Caco-2 (cell line): Measurements from ENCODE around the gene PIK3C2G. TPM values are rescaled to one million over a fixed set of nuclear protein-coding genes. Genes with fewer than 3 reads are reported as not detected.

Experiments used
- BruUV-seq: library from RNA; stranded (reverse); fragments of 400-500 nt; replicated peaks from 2 replicates; lab custom pipeline; 2021; lab: Mats Ljungman, UMichigan
- CTCF ChIA-PET: fragments of 300-600 bp; sonication (Branson Sonifier 250); formaldehyde crosslinking; loops from one replicate; lab custom pipeline; 2022; ENCODE audit warnings: antibody characterized with exemption; lab: Charles Lee
- POLR2A ChIA-PET: fragments of 300-600 bp; sonication (Branson Sonifier 250); formaldehyde crosslinking; loops from one replicate; lab custom pipeline; 2022; ENCODE audit warnings: antibody characterized with exemption; lab: Charles Lee
- DNase-seq, 2 experiments: peaks; one replicate each; pipeline versions ENCODE4 v3.0.0 to v3.0.0-alpha.2; 2020 to 2022
- H3K27me3 ChIP-seq: replicated peaks from 2 replicates; pipeline ENCODE4 v1.6.0; 2011; ENCODE audit warnings: low read length; ENCODE audit not compliant: control insufficient read depth, insufficient read depth
- H3K36me3 ChIP-seq: 2 replicates; pipeline ENCODE4 v1.5.1; 2011; ENCODE audit warnings: low read length; ENCODE audit not compliant: control insufficient read depth, insufficient read depth
- H3K4me1 ChIP-seq: fragments of 250-450 bp; sonication (Bioruptor Pico); 2 replicates; pipeline ENCODE4 v1.5.1; 2020; ENCODE audit warnings: mild to moderate bottlenecking
- H3K4me3 ChIP-seq: 2 replicates; pipeline ENCODE4 v1.5.1; 2011; ENCODE audit warnings: low read depth, mild to moderate bottlenecking, control low read depth, low read length
- H3K9me3 ChIP-seq: fragments of 250-450 bp; sonication (Bioruptor Pico); 2 replicates; pipeline ENCODE4 v1.5.1; 2020; ENCODE audit warnings: mild to moderate bottlenecking, moderate library complexity
- H3K27ac Mint-ChIP-seq: one replicate; pipeline ENCODE4 v1.8.0; 2022; ENCODE audit warnings: mixed read lengths; ENCODE audit not compliant: unreplicated experiment
- H3K27me3 Mint-ChIP-seq: one replicate; pipeline ENCODE4 v1.8.0; 2022; ENCODE audit warnings: mixed read lengths; ENCODE audit not compliant: insufficient read depth, unreplicated experiment
- H3K36me3 Mint-ChIP-seq: one replicate; pipeline ENCODE4 v1.8.0; 2022; ENCODE audit warnings: mild to moderate bottlenecking, mixed read lengths; ENCODE audit not compliant: insufficient read depth, unreplicated experiment
- H3K4me1 Mint-ChIP-seq: one replicate; pipeline ENCODE4 v1.8.0; 2022; ENCODE audit warnings: low read depth, mixed read lengths; ENCODE audit not compliant: unreplicated experiment
- H3K4me3 Mint-ChIP-seq: one replicate; pipeline ENCODE4 v1.8.0; 2022; ENCODE audit warnings: mild to moderate bottlenecking, moderate library complexity, mixed read lengths; ENCODE audit not compliant: unreplicated experiment
- H3K9me3 Mint-ChIP-seq: one replicate; pipeline ENCODE4 v1.8.0; 2022; ENCODE audit warnings: mixed read lengths; ENCODE audit not compliant: unreplicated experiment
- CTCF ChIP-seq, 2 experiments: fragments of 200-600 bp in 1 of 2; IDR thresholded peaks; 1 replicate in 1 of 2; 2 replicates in 1 of 2; pipeline versions ENCODE4 v1.5.1 to v1.8.0; 2011 to 2022; ENCODE audit warnings: antibody characterized with exemption in 1 of 2, control low read depth in 1 of 2, inconsistent platforms in 1 of 2, low read depth in 1 of 2, low read length in 1 of 2, mild to moderate bottlenecking in 1 of 2, moderate library complexity in 1 of 2; ENCODE audit not compliant: insufficient read depth in 1 of 2, severe bottlenecking in 1 of 2, unreplicated experiment in 1 of 2
- intact Hi-C: fragments of 100-400 bp; cut with micrococcal nuclease; formaldehyde crosslinking; loops from one replicate; pipeline ENCODE4 v1.10.0; 2022; ENCODE audit not compliant: unreplicated experiment
- total RNA-seq: library from RNA; stranded (reverse); gene quantifications from 2 replicates; pipeline ENCODE4 v1.2.3, GENCODE V29; 2022

PIK3C2G gene
- total RNA-seq, 1 experiment from 2014 or later: not detected

GRCh38 chr12:18472304-18472703 lies 211.0 kb downstream of the PIK3C2G start:
- intact Hi-C loops: no loop called here
- no peaks in the 10 kb centered on the region for H3K9me3 Mint-ChIP-seq
- no peak overlapping the region for H3K27ac Mint-ChIP-seq
- H3K4me3 ChIP-seq: no peak overlapping the region
- BruUV-seq: no TSS peak
- POLR2A ChIA-PET: no interaction called here
- TF ChIP-seq CTCF (IDR thresholded peaks at IDR 0.05; ENCODE audit: insufficient read depth in 1 of 2, low read depth in 1 of 2, low read length in 1 of 2, severe bottlenecking in 1 of 2, unreplicated experiment in 1 of 2): no peak
- no peaks in the 10 kb centered on the region for H3K27me3 ChIP-seq
- H3K9me3 ChIP-seq: no peaks in the 10 kb centered on the region
- H3K36me3 Mint-ChIP-seq: no peaks in the 10 kb centered on the region
- H3K4me1 Mint-ChIP-seq: no peaks in the 10 kb centered on the region
- no peaks in the 10 kb centered on the region for H3K4me1 ChIP-seq
- DNase-seq: no peak
- H3K27me3 Mint-ChIP-seq: peaks cover 12% of the 10 kb centered on the region
- H3K36me3 ChIP-seq: no peaks in the 10 kb centered on the region
- H3K4me3 Mint-ChIP-seq: no peak overlapping the region
- CTCF ChIA-PET: no interaction called here

GRCh38 chr12:18472806-18473205 lies 211.5 kb downstream of the PIK3C2G start:
- BruUV-seq: no TSS peak
- CTCF ChIA-PET: no interaction called here
- Histone ChIP-seq H3K9me3 (no peaks in the 10 kb centered on the region), H3K36me3 (no peaks in the 10 kb centered on the region), H3K4me1 (no peaks in the 10 kb centered on the region), H3K4me3 (no peak overlapping the region), H3K27me3 (no peaks in the 10 kb centered on the region)
- Mint-ChIP-seq H3K36me3 (no peaks in the 10 kb centered on the region), H3K9me3 (no peaks in the 10 kb centered on the region), H3K27me3 (peaks cover 12% of the 10 kb centered on the region), H3K4me1 (no peaks in the 10 kb centered on the region), H3K27ac (no peak overlapping the region), H3K4me3 (no peak overlapping the region)
- no peak for DNase-seq
- intact Hi-C loops: no loop called here
- POLR2A ChIA-PET: no interaction called here
- TF ChIP-seq CTCF (IDR thresholded peaks at IDR 0.05; ENCODE audit: insufficient read depth in 1 of 2, low read depth in 1 of 2, low read length in 1 of 2, severe bottlenecking in 1 of 2, unreplicated experiment in 1 of 2): no peak

- Mint-ChIP-seq H3K4me3 (no peak overlapping the region), H3K27me3 (no peaks in the 10 kb centered on the region), H3K36me3 (no peaks in the 10 kb centered on the region), H3K9me3 (no peaks in the 10 kb centered on the region), H3K27ac (no peak overlapping the region), H3K4me1 (no peaks in the 10 kb centered on the region)
- H3K9me3 ChIP-seq: no peaks in the 10 kb centered on the region
- no peaks in the 10 kb centered on the region for H3K27me3 ChIP-seq
- ChIA-PET POLR2A (no interaction called here), CTCF (no interaction called here)
- BruUV-seq: no TSS peak
- intact Hi-C loops: no loop called here
- H3K4me1 ChIP-seq: no peaks in the 10 kb centered on the region
- DNase-seq: no peak
- H3K36me3 ChIP-seq: no peaks in the 10 kb centered on the region
- H3K4me3 ChIP-seq: no peak overlapping the region
- TF ChIP-seq CTCF (IDR thresholded peaks at IDR 0.05; ENCODE audit: insufficient read depth in 1 of 2, low read depth in 1 of 2, low read length in 1 of 2, severe bottlenecking in 1 of 2, unreplicated experiment in 1 of 2): no peak
Measured at GRCh38 chr12:18476861-18477260, 215.5 kb downstream of the PIK3C2G start.
